GM23338 (cell line): Measurements from ENCODE around the gene PIGU. TPM values are rescaled to one million over a fixed set of nuclear protein-coding genes. Genes with fewer than 3 reads are reported as not detected.

Experiments used
- ATAC-seq: fragments of 200-7000 bp; cut with Tn5 transposase; 3 replicates; pipeline ENCODE4 v1.9.1; 2020
- DNase-seq: peaks from one replicate; pipeline ENCODE4 v3.0.0-alpha.2; 2015; ENCODE audit warnings: low spot score
- H2AFZ ChIP-seq: fragments of 200-600 bp; sonication (generic); 2 replicates; pipeline ENCODE4 v1.8.0; 2016; ENCODE audit warnings: antibody characterized with exemption, mild to moderate bottlenecking, moderate library complexity
- H3F3A ChIP-seq: fragments of 200-600 bp; sonication (generic); replicated peaks from 2 replicates; pipeline ENCODE4 v1.8.0; 2017; ENCODE audit warnings: antibody characterized with exemption, mixed run types, low read depth
- H3K27ac ChIP-seq: fragments of 200-600 bp; sonication (generic); 2 replicates; pipeline ENCODE4 v1.6.1; 2016; ENCODE audit warnings: low read depth
- H3K27me3 ChIP-seq: fragments of 200-600 bp; sonication (generic); 2 replicates; pipeline ENCODE4 v1.8.0; 2016; ENCODE audit warnings: mild to moderate bottlenecking, mixed run types, moderate library complexity; ENCODE audit not compliant: insufficient read depth
- H3K36me3 ChIP-seq: fragments of 200-600 bp; sonication (generic); 2 replicates; pipeline ENCODE4 v1.8.0; 2016; ENCODE audit warnings: mild to moderate bottlenecking; ENCODE audit not compliant: insufficient read depth
- H3K4me1 ChIP-seq: fragments of 200-600 bp; sonication (generic); 2 replicates; pipeline ENCODE4 v1.8.0; 2016; ENCODE audit warnings: mild to moderate bottlenecking, moderate library complexity; ENCODE audit not compliant: insufficient read depth
- H3K4me2 ChIP-seq: fragments of 200-600 bp; sonication (generic); 2 replicates; pipeline ENCODE4 v1.7.1; 2017; ENCODE audit warnings: mixed run types
- H3K4me3 ChIP-seq: fragments of 200-600 bp; sonication (generic); 2 replicates; pipeline ENCODE4 v1.6.1; 2016; ENCODE audit warnings: mixed run types
- H3K79me2 ChIP-seq: fragments of 200-600 bp; sonication (generic); replicated peaks from 2 replicates; pipeline ENCODE4 v1.8.0; 2017; ENCODE audit warnings: mild to moderate bottlenecking; ENCODE audit not compliant: insufficient read depth
- H3K9me2 ChIP-seq: fragments of 200-600 bp; sonication (generic); 2 replicates; pipeline ENCODE4 v1.8.0; 2017; ENCODE audit not compliant: insufficient read depth
- H4K20me1 ChIP-seq: fragments of 200-600 bp; sonication (generic); replicated peaks from 2 replicates; pipeline ENCODE4 v1.8.0; 2017; ENCODE audit warnings: mild to moderate bottlenecking; ENCODE audit not compliant: insufficient read depth
- H3K27ac Mint-ChIP-seq: 2 replicates; pipeline ENCODE4 v1.8.0; 2020; ENCODE audit warnings: inconsistent platforms, mild to moderate bottlenecking, moderate library complexity, mixed read lengths
- H3K27me3 Mint-ChIP-seq: 3 replicates; pipeline ENCODE4 v1.8.0; 2022; ENCODE audit warnings: low read depth, mild to moderate bottlenecking, moderate library complexity, mixed read lengths, inconsistent platforms; ENCODE audit not compliant: insufficient read depth, poor library complexity
- H3K36me3 Mint-ChIP-seq: 3 replicates; pipeline ENCODE4 v1.8.0; 2021; ENCODE audit warnings: low read depth, mild to moderate bottlenecking, inconsistent platforms, moderate library complexity, mixed read lengths
- H3K4me1 Mint-ChIP-seq: 3 replicates; pipeline ENCODE4 v1.8.0; 2020; ENCODE audit warnings: mild to moderate bottlenecking, inconsistent platforms, mixed read lengths
- H3K4me3 Mint-ChIP-seq: 3 replicates; pipeline ENCODE4 v1.8.0; 2021; ENCODE audit warnings: moderate library complexity, mild to moderate bottlenecking, inconsistent platforms, mixed read lengths
- H3K9me3 Mint-ChIP-seq: 3 replicates; pipeline ENCODE4 v1.8.0; 2020; ENCODE audit warnings: moderate library complexity, mild to moderate bottlenecking, inconsistent platforms, mixed read lengths
- CREB1 ChIP-seq: fragments of 250-450 bp; sonication (Bioruptor Pico); IDR thresholded peaks from 2 replicates; pipeline ENCODE4 v1.5.0; 2020; ENCODE audit warnings: low read depth, mild to moderate bottlenecking, moderate library complexity
- NANOG ChIP-seq: IDR thresholded peaks from 2 replicates; pipeline ENCODE4 v1.6.1; 2016; ENCODE audit warnings: antibody characterized with exemption, borderline replicate concordance
- POLR2AphosphoS5 ChIP-seq: IDR thresholded peaks from 2 replicates; pipeline ENCODE4 v1.6.1; 2016; ENCODE audit warnings: antibody characterized with exemption, low read depth
- ZNF114 ChIP-seq: fragments of 250-450 bp; sonication (Bioruptor Pico); IDR thresholded peaks from 2 replicates; pipeline ENCODE4 v1.5.0; 2020; ENCODE audit warnings: mild to moderate bottlenecking, moderate library complexity
- polyA plus RNA-seq: library from polyadenylated mRNA; unstranded; fragments of >200 nt; fragmentation: Nextera tagmentation; extraction: Ambion mirVana; gene quantifications from 2 replicates; pipeline ENCODE4 v1.2.1, GENCODE V29; 2016
- total RNA-seq: library from RNA; depleted of rRNA; stranded (reverse); fragments of >200 nt; shearing (Covaris generic); gene quantifications from 2 replicates; pipeline ENCODE4 v1.2.3, GENCODE V29; 2014
- TF ChIP-seq, protein P1 (sequence below): fragments of 250-450 bp; sonication (Bioruptor Pico); IDR thresholded peaks from 2 replicates; pipeline ENCODE4 v1.5.0; 2020; ENCODE audit warnings: mild to moderate bottlenecking, moderate library complexity
- TF ChIP-seq, protein P2 (sequence below), 2 experiments: fragments of 200-600 bp in 1 of 2; sonication (generic) in 1 of 2; conservative IDR thresholded peaks; 2 replicates each; pipeline versions ENCODE4 v1.5.1 to v1.6.1; 2016 to 2017; ENCODE audit warnings: antibody characterized with exemption in 2 of 2, low read depth in 2 of 2, mild to moderate bottlenecking in 2 of 2, moderate library complexity in 1 of 2
- TF ChIP-seq, protein P3 (sequence below): IDR thresholded peaks from one replicate; pipeline ENCODE4 v1.6.1; 2018; ENCODE audit warnings: antibody characterized with exemption; ENCODE audit not compliant: unreplicated experiment

PIGU gene
- total and polyA plus RNA-seq, 2 experiments from 2014 or later = 24.3 to 28.9 TPM

DNA sequence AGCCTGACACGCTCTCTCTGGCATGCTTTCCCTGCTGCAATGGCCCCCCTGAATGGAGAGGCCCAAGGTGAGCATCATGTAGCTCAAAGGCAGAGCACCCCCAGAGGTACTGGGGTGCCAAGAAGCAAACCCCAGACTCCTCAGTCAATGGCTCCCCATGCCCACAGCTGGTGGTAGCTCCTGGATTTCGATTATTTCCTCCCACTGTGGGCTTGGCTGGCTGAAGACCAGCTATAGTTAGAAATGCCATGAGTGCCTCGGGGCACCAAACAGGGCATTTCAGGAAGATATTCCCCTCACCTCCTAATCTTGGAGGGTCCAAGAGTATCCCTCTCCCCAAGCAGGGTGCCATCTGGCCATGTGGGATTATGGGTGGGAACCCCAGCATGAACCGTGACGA, 101.6 kb downstream of the PIGU start (continued):
- TF ChIP-seq, protein P1, sequence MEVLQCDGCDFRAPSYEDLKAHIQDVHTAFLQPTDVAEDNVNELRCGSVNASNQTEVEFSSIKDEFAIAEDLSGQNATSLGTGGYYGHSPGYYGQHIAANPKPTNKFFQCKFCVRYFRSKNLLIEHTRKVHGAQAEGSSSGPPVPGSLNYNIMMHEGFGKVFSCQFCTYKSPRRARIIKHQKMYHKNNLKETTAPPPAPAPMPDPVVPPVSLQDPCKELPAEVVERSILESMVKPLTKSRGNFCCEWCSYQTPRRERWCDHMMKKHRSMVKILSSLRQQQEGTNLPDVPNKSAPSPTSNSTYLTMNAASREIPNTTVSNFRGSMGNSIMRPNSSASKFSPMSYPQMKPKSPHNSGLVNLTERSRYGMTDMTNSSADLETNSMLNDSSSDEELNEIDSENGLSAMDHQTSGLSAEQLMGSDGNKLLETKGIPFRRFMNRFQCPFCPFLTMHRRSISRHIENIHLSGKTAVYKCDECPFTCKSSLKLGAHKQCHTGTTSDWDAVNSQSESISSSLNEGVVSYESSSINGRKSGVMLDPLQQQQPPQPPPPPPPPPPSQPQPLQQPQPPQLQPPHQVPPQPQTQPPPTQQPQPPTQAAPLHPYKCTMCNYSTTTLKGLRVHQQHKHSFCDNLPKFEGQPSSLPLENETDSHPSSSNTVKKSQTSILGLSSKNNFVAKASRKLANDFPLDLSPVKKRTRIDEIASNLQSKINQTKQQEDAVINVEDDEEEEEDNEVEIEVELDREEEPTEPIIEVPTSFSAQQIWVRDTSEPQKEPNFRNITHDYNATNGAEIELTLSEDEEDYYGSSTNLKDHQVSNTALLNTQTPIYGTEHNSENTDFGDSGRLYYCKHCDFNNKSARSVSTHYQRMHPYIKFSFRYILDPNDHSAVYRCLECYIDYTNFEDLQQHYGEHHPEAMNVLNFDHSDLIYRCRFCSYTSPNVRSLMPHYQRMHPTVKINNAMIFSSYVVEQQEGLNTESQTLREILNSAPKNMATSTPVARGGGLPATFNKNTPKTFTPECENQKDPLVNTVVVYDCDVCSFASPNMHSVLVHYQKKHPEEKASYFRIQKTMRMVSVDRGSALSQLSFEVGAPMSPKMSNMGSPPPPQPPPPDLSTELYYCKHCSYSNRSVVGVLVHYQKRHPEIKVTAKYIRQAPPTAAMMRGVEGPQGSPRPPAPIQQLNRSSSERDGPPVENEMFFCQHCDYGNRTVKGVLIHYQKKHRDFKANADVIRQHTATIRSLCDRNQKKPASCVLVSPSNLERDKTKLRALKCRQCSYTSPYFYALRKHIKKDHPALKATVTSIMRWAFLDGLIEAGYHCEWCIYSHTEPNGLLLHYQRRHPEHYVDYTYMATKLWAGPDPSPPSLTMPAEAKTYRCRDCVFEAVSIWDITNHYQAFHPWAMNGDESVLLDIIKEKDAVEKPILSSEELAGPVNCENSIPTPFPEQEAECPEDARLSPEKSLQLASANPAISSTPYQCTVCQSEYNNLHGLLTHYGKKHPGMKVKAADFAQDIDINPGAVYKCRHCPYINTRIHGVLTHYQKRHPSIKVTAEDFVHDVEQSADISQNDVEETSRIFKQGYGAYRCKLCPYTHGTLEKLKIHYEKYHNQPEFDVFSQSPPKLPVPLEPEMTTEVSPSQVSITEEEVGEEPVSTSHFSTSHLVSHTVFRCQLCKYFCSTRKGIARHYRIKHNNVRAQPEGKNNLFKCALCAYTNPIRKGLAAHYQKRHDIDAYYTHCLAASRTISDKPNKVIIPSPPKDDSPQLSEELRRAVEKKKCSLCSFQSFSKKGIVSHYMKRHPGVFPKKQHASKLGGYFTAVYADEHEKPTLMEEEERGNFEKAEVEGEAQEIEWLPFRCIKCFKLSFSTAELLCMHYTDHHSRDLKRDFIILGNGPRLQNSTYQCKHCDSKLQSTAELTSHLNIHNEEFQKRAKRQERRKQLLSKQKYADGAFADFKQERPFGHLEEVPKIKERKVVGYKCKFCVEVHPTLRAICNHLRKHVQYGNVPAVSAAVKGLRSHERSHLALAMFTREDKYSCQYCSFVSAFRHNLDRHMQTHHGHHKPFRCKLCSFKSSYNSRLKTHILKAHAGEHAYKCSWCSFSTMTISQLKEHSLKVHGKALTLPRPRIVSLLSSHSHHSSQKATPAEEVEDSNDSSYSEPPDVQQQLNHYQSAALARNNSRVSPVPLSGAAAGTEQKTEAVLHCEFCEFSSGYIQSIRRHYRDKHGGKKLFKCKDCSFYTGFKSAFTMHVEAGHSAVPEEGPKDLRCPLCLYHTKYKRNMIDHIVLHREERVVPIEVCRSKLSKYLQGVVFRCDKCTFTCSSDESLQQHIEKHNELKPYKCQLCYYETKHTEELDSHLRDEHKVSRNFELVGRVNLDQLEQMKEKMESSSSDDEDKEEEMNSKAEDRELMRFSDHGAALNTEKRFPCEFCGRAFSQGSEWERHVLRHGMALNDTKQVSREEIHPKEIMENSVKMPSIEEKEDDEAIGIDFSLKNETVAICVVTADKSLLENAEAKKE (CRISPR knock-in tag) = no peak
- TF ChIP-seq, protein P2, sequence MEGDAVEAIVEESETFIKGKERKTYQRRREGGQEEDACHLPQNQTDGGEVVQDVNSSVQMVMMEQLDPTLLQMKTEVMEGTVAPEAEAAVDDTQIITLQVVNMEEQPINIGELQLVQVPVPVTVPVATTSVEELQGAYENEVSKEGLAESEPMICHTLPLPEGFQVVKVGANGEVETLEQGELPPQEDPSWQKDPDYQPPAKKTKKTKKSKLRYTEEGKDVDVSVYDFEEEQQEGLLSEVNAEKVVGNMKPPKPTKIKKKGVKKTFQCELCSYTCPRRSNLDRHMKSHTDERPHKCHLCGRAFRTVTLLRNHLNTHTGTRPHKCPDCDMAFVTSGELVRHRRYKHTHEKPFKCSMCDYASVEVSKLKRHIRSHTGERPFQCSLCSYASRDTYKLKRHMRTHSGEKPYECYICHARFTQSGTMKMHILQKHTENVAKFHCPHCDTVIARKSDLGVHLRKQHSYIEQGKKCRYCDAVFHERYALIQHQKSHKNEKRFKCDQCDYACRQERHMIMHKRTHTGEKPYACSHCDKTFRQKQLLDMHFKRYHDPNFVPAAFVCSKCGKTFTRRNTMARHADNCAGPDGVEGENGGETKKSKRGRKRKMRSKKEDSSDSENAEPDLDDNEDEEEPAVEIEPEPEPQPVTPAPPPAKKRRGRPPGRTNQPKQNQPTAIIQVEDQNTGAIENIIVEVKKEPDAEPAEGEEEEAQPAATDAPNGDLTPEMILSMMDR (conservative IDR thresholded peaks at IDR 0.05; ENCODE audit: low read depth in 2 of 2) = no peak
- no peak for TF ChIP-seq CREB1 (CRISPR knock-in tag)

DNA sequence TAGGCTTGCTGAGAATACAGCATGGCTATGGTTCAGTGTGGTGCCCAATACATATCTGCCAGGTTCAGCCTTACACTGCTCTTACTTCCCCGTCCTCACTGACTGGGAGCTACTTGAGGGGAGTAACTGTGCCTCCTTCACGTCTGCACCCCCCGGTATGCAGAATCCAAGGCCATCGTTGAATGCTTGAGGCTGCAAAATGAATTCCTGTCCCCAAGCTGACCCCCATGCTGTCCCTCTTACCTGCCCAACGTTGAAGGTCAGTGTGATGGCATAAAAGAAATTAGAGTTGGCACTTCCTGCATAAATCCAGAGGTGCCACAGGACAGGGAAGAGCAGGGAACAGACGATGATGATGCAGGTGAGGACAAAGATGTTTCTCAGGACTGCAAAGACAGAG, 102.0 kb downstream of the PIGU start:
- Mint-ChIP-seq H3K4me3 (no peak overlapping the region), H3K4me1 (peaks cover 11% of the 10 kb centered on the region; the same call in 2 of the 3 replicates), H3K27me3 (no peaks in the 10 kb centered on the region), H3K27ac (no peak overlapping the region), H3K36me3 (peaks cover 9% of the 10 kb centered on the region; the same call in 2 of the 3 replicates), H3K9me3 (no peaks in the 10 kb centered on the region)
- Histone ChIP-seq H3K9me2 (no peaks in the 10 kb centered on the region), H3K27ac (no peak overlapping the region), H3K4me1 (peaks cover 6% of the 10 kb centered on the region; the same call in 1 of the 2 replicates), H3K36me3 (no peaks in the 10 kb centered on the region), H3F3A (no peaks in the 10 kb centered on the region), H3K4me3 (no peak overlapping the region), H3K79me2 (no peaks in the 10 kb centered on the region), H4K20me1 (no peaks in the 10 kb centered on the region), H3K27me3 (no peaks in the 10 kb centered on the region), H2AFZ (no peak overlapping the region), H3K4me2 (no peak overlapping the region)
- DNase-seq = no peak
- no peak for ATAC-seq
- no peak for TF ChIP-seq POLR2AphosphoS5
- no peak for TF ChIP-seq ZNF114 (CRISPR knock-in tag)
- no peak for TF ChIP-seq CREB1 (CRISPR knock-in tag)
- no peak for TF ChIP-seq NANOG
- TF ChIP-seq, protein P3, sequence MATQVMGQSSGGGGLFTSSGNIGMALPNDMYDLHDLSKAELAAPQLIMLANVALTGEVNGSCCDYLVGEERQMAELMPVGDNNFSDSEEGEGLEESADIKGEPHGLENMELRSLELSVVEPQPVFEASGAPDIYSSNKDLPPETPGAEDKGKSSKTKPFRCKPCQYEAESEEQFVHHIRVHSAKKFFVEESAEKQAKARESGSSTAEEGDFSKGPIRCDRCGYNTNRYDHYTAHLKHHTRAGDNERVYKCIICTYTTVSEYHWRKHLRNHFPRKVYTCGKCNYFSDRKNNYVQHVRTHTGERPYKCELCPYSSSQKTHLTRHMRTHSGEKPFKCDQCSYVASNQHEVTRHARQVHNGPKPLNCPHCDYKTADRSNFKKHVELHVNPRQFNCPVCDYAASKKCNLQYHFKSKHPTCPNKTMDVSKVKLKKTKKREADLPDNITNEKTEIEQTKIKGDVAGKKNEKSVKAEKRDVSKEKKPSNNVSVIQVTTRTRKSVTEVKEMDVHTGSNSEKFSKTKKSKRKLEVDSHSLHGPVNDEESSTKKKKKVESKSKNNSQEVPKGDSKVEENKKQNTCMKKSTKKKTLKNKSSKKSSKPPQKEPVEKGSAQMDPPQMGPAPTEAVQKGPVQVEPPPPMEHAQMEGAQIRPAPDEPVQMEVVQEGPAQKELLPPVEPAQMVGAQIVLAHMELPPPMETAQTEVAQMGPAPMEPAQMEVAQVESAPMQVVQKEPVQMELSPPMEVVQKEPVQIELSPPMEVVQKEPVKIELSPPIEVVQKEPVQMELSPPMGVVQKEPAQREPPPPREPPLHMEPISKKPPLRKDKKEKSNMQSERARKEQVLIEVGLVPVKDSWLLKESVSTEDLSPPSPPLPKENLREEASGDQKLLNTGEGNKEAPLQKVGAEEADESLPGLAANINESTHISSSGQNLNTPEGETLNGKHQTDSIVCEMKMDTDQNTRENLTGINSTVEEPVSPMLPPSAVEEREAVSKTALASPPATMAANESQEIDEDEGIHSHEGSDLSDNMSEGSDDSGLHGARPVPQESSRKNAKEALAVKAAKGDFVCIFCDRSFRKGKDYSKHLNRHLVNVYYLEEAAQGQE = no peak
